ENCODE measurements around the gene C1orf52. TPM values are rescaled to one million over a fixed set of nuclear protein-coding genes. Genes with fewer than 3 reads are reported as not detected.

C1orf52 gene
- total and polyA plus RNA-seq, 2 of the 13 experiments (the other 11 are each of a cell fraction or from before 2014, with no cell fraction given): 19.4 to 27.4 TPM

- POLR2A ChIA-PET: no interaction called here
- CTCF ChIA-PET (ENCODE audit: low intra/inter-chr PET ratio, low total read pairs): no interaction called here
- no peak for FAIRE-seq
- no peak for TF ChIP-seq HNRNPK (IDR thresholded peaks at IDR 0.05; ENCODE audit: low read depth, low read length, poor library complexity, severe bottlenecking)
- no peak for TF ChIP-seq IRF9 (CRISPR knock-in tag; IDR thresholded peaks at IDR 0.05; ENCODE audit: borderline replicate concordance)
- no peak for TF ChIP-seq ZFP91 (CRISPR knock-in tag; IDR thresholded peaks at IDR 0.05; ENCODE audit: borderline replicate concordance)
- TF ChIP-seq CHD4 (IDR thresholded peaks at IDR 0.05; ENCODE audit: borderline replicate concordance, low read length): no peak
- no peak for TF ChIP-seq ZNF737 (CRISPR knock-in tag; IDR thresholded peaks at IDR 0.05; ENCODE audit: borderline replicate concordance)
- no peak for TF ChIP-seq HNRNPLL (IDR thresholded peaks at IDR 0.05; ENCODE audit: low read depth, low read length, poor library complexity, severe bottlenecking)
- no peak for TF ChIP-seq ZBTB49 (CRISPR knock-in tag; IDR thresholded peaks at IDR 0.05; ENCODE audit: borderline replicate concordance)
- TF ChIP-seq PREB (CRISPR knock-in tag; IDR thresholded peaks at IDR 0.05): no peak
- TF ChIP-seq, protein P1, sequence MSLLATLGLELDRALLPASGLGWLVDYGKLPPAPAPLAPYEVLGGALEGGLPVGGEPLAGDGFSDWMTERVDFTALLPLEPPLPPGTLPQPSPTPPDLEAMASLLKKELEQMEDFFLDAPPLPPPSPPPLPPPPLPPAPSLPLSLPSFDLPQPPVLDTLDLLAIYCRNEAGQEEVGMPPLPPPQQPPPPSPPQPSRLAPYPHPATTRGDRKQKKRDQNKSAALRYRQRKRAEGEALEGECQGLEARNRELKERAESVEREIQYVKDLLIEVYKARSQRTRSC (CRISPR knock-in tag; IDR thresholded peaks at IDR 0.05; ENCODE audit: low read depth): no peak
- no peak for TF ChIP-seq ZNF263 (CRISPR knock-in tag; IDR thresholded peaks at IDR 0.05)
- TF ChIP-seq DMTF1 (CRISPR knock-in tag; IDR thresholded peaks at IDR 0.05): no peak
- TF ChIP-seq SIX1 (CRISPR knock-in tag; IDR thresholded peaks at IDR 0.05; ENCODE audit: borderline replicate concordance): no peak
- TF ChIP-seq BCL6 (CRISPR knock-in tag; IDR thresholded peaks at IDR 0.05): no peak
- no peak for TF ChIP-seq IKZF4 (CRISPR knock-in tag; IDR thresholded peaks at IDR 0.05; ENCODE audit: borderline replicate concordance, low read depth, not compliant biosample characterization)
- no peak for TF ChIP-seq FOSL1 (CRISPR knock-in tag; IDR thresholded peaks at IDR 0.05; ENCODE audit: borderline replicate concordance)
Measured at GRCh38 chr1:85220756-85221201, 38.7 kb downstream of the C1orf52 start.

More at GRCh38 chr1:85220756-85221201, 38.7 kb downstream of the C1orf52 start:
- intact Hi-C loops (cut with micrococcal nuclease; ENCODE audit: unreplicated experiment): no loop called here
- BruUV-seq (replicated peaks): no TSS peak
- DNase-seq (ENCODE audit: low spot score) (no peak), ATAC-seq (no peak)
- Histone ChIP-seq H3K4me3 (replicated peaks in 1 of 3; ENCODE audit: insufficient read depth in 1 of 3, low read depth in 2 of 3, low read length in 3 of 3) (no peak overlapping the region), H4K20me1 (ENCODE audit: insufficient read depth, low read length) (no peaks in the 10 kb centered on the region), H3K4me2 (ENCODE audit: low read depth, low read length) (no peak overlapping the region), H2AFZ (ENCODE audit: low read length) (no peak overlapping the region), H3K9me3 (ENCODE audit: low read length) (no peaks in the 10 kb centered on the region), H3K79me2 (ENCODE audit: insufficient read depth, low read length) (no peaks in the 10 kb centered on the region), H3K27ac (ENCODE audit: extremely low read length, insufficient read depth, low read length) (no peak overlapping the region), H3K4me1 (ENCODE audit: insufficient read depth, low read length) (peaks cover 9% of the 10 kb centered on the region), H3K27me3 (ENCODE audit: control insufficient read depth in 1 of 2, insufficient read depth in 2 of 2, low read length in 2 of 2) (no peaks in the 10 kb centered on the region), H3K36me3 (replicated peaks in 1 of 2; ENCODE audit: control insufficient read depth in 1 of 2, insufficient read depth in 2 of 2, low read length in 2 of 2) (no peaks in the 10 kb centered on the region), H3K9ac (ENCODE audit: insufficient read depth, low read depth, low read length) (no peak overlapping the region)
- in situ Hi-C loops (cut with HindIII; ENCODE audit: extremely low pct_ligation_motif_present, low pct_unique_long_range_greater_than_20kb): no loop called here
- 33% methylated on average over 7 of the region's 7 CpGs for WGBS (ENCODE audit: low lambda C conversion rate)

All from HepG2 (cell line).